ENCODE results near the gene TMEM63C. TPM values are rescaled to one million over a fixed set of nuclear protein-coding genes. Genes with fewer than 3 reads are reported as not detected.

Gene TMEM63C
- total RNA-seq, 2 donors from 2014 or later: under 0.01 TPM; not detected in 1

DNA sequence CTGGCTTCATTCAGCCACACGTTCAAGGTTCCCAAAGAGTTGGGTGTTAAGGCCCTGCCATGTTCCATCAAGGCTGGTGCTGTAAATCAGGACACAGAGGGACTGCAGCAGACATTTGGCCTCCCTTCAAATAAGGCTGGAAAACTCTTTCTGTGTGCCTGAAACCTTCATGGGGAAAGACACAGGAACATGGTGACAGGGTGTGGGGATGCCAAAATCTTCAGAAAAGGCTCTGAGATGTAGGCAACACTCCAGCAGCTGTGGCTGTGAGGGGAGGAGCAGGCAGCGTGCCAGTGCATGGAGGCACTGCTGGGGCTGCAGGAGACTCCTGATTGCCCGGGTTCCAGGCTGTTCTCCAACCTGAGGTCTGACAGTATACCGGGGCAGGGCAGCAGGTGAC is 124.1 kb downstream of the TMEM63C start:
- no peak for DNase-seq (ENCODE audit: low spot score)
- H3K27ac ChIP-seq: no peak overlapping the region
- peaks cover 5 to 16% of the 10 kb centered on the region in 2 donors for H3K4me1 ChIP-seq (ENCODE audit: control insufficient read depth in 1 of 2, low read depth in 2 of 2)
- no peaks in the 10 kb centered on the region for H3K9me3 ChIP-seq
- no peak for ATAC-seq (ENCODE audit: insufficient number of reproducible peaks, low FRiP score, low read depth)
- peaks cover 6% of the 10 kb centered on the region for H3K36me3 ChIP-seq
- no peaks in the 10 kb centered on the region for H3K27me3 ChIP-seq (replicated peaks; ENCODE audit: insufficient read depth)
- H3K4me3 ChIP-seq: no peak overlapping the region
- TF ChIP-seq, protein P1, sequence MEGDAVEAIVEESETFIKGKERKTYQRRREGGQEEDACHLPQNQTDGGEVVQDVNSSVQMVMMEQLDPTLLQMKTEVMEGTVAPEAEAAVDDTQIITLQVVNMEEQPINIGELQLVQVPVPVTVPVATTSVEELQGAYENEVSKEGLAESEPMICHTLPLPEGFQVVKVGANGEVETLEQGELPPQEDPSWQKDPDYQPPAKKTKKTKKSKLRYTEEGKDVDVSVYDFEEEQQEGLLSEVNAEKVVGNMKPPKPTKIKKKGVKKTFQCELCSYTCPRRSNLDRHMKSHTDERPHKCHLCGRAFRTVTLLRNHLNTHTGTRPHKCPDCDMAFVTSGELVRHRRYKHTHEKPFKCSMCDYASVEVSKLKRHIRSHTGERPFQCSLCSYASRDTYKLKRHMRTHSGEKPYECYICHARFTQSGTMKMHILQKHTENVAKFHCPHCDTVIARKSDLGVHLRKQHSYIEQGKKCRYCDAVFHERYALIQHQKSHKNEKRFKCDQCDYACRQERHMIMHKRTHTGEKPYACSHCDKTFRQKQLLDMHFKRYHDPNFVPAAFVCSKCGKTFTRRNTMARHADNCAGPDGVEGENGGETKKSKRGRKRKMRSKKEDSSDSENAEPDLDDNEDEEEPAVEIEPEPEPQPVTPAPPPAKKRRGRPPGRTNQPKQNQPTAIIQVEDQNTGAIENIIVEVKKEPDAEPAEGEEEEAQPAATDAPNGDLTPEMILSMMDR (IDR thresholded peaks at IDR 0.05): no peak

DNA sequence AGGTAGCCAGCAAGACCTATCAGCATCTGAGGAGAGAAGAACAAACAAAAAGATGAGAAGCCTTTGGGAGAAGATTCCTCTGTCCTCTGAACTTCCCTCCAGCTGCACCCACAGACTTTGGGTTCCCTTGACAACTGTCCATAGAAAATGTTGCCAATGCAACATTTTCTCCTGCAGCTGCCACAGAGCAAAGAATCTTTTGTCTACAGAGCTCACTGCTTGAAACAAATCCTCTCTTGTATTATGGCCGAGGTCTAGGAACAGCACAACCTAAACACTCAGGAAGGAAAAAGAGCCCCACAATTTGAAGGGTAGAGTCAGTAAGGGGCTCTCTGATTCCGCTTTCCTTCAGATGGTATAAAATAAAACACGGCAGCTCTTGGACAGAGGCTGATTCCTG is 124.8 kb downstream of the TMEM63C start:
- H3K36me3 ChIP-seq: peaks cover 6% of the 10 kb centered on the region
- no peak overlapping the region for H3K27ac ChIP-seq
- H3K27me3 ChIP-seq (replicated peaks; ENCODE audit: insufficient read depth): no peaks in the 10 kb centered on the region
- DNase-seq (ENCODE audit: low spot score): no peak
- TF ChIP-seq, protein P1 (IDR thresholded peaks at IDR 0.05): no peak
- H3K9me3 ChIP-seq: no peaks in the 10 kb centered on the region
- H3K4me3 ChIP-seq: no peak overlapping the region
- peaks cover 5 to 16% of the 10 kb centered on the region in 2 donors for H3K4me1 ChIP-seq (ENCODE audit: control insufficient read depth in 1 of 2, low read depth in 2 of 2)
- no peak for ATAC-seq (ENCODE audit: insufficient number of reproducible peaks, low FRiP score, low read depth)

DNA sequence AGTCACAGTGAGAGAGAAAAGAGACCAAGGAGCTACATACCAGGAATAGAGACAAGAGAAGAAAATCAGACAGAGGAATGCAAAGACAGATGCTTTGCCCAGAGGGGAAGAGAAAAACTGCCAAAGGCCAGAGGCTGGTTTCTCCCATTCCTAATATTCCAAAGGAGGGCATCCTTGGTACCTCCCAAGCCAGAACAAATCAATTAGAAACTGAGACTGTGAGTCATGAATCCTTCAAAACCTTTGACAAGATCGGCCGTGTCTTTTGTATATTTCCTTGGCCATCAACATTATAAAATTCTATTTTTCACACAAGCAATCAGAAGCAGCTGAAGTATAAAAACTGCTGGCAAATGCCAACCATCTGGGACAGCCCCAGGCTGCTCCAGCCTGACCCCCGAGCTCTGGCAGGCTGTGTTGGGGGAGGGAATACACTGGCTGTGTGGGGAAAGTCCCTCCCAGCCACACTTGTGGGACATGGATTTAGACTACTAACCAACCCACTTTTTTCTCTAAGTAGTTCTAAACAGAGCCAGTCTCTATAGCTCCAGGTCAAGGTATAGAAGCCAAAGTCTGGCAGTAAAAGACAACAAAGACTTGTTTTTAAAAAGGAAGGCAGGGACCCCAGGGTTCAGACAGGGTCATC is 125.4 kb downstream of the TMEM63C start:
- Histone ChIP-seq H3K4me3 (no peak overlapping the region), H3K36me3 (peaks cover 6% of the 10 kb centered on the region), H3K27ac (peak overlapping the region in 1 of 2 donors; percentile 28), H3K4me1 (ENCODE audit: control insufficient read depth in 1 of 2, low read depth in 2 of 2) (peaks cover 5 to 16% of the 10 kb centered on the region in 2 donors), H3K27me3 (replicated peaks; ENCODE audit: insufficient read depth) (no peaks in the 10 kb centered on the region), H3K9me3 (no peaks in the 10 kb centered on the region)
- TF ChIP-seq, protein P1 (IDR thresholded peaks at IDR 0.05): no peak
- ATAC-seq (ENCODE audit: insufficient number of reproducible peaks, low FRiP score, low read depth) (no peak), DNase-seq (ENCODE audit: low spot score) (no peak)

Other genes with a start within 250 kb of the TMEM63C start
- 10 to 100 TPM; 49.6 to 69.7 TPM for gene IRF2BPL, start 153.1 kb upstream of the TMEM63C start, total RNA-seq
- gene CIPC, start 83.5 kb upstream of the TMEM63C start, total RNA-seq: 10 to 100 TPM; 38.3 to 44.4 TPM
- gene ZDHHC22, start 40.0 kb upstream of the TMEM63C start, total RNA-seq: not detected
- not detected for gene NGB, start 89.4 kb downstream of the TMEM63C start, total RNA-seq
- 10 to 100 TPM; 15.8 to 25.0 TPM for gene POMT2, start 139.1 kb downstream of the TMEM63C start, total RNA-seq
- 10 to 100 TPM in 1 of 2 donors, 1 to 10 TPM in 1; 3.1 to 11.5 TPM for gene GSTZ1, start 139.2 kb downstream of the TMEM63C start, total RNA-seq
- gene TMED8, start 195.3 kb downstream of the TMEM63C start, total RNA-seq: 10 to 100 TPM; 10.0 to 12.0 TPM
- gene SAMD15, start 195.6 kb downstream of the TMEM63C start, total RNA-seq: under 1 TPM in 1 of 2 donors, not detected in 1; 0.14 TPM
- under 1 TPM in 1 of 2 donors, not detected in 1; 0.92 TPM for gene NOXRED1, start 241.7 kb downstream of the TMEM63C start, total RNA-seq

All from thoracic aorta (tissue), 2 donors.